Measurements from ENCODE around the gene CEMIP2.

DNA sequence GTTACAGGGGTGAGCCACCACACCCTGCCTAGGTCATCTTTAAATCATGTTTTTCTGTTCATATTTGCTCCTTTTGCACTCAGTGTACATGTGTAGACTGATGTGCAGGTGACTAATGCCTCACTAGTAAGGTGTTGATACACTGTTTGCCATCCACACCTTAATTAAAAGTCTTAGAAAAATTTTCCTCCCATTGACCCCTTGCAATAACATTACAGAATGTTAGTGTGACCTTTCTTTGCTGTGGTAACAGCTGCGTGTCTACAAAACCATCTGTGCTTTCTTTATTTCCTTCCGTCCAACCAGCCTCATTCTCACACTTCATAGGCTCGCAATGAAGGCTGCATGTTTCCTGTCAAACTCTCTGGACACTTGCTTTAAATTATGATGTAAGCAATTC, 6.6 kb upstream of the CEMIP2 start:
- no peak for TF ChIP-seq CTCF (conservative IDR thresholded peaks at IDR 0.05 in 1 of 2, IDR thresholded peaks at IDR 0.05 in 1 of 2; ENCODE audit: extremely low read depth in 1 of 2, insufficient read depth in 1 of 2, low read depth in 1 of 2, low read length in 2 of 2)
- no peak for TF ChIP-seq EZH2 (IDR thresholded peaks at IDR 0.05; ENCODE audit: borderline replicate concordance, low read length)

Data from mammary epithelial cell (primary cell).